Stimulated activated CD4-positive, alpha-beta T cell treated with anti-CD3 and anti-CD28 coated beads, TNF-alpha, amount 100 ng/mL, for 1 hour (primary cell): ENCODE results near the gene MEX3A.
"Not testable (repeated sequence)": the region's sequence is repeated elsewhere in the genome, so short reads cannot be mapped to it uniquely, and the experiment has no call there.

Source experiments
- DNase-seq, 3 donors: peaks; one replicate each; pipeline ENCODE4 v3.0.0-alpha.2; 2020; ENCODE audit warnings: low read depth in 3 of 3, low spot score in 1 of 3

The MEX3A gene

DNA sequence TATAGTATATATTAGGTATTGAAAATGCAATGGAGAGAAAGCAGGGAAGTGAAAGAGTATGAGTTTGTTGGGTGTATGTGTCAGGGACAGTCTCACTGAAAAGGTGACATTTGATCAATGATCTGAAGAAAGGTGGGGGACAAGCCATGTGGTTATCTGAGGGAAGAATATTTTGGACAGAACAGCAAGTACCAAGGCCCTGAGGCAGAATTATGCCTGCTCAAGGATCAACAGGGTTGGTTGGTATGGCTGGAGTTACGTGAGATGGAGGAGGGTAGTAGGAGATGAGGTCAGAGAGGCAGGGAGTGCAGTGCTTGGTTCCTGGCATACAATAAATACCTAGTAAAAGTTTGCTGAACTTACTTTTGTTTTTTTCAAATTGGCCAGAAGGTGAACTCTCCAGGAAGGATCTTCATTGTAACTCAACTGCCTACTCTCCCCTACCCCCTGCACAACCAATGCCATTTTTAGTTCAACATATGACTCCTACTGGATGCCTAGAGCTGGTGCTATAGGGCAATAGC is 25.9 kb downstream of the MEX3A start:
- no peak for DNase-seq

DNA sequence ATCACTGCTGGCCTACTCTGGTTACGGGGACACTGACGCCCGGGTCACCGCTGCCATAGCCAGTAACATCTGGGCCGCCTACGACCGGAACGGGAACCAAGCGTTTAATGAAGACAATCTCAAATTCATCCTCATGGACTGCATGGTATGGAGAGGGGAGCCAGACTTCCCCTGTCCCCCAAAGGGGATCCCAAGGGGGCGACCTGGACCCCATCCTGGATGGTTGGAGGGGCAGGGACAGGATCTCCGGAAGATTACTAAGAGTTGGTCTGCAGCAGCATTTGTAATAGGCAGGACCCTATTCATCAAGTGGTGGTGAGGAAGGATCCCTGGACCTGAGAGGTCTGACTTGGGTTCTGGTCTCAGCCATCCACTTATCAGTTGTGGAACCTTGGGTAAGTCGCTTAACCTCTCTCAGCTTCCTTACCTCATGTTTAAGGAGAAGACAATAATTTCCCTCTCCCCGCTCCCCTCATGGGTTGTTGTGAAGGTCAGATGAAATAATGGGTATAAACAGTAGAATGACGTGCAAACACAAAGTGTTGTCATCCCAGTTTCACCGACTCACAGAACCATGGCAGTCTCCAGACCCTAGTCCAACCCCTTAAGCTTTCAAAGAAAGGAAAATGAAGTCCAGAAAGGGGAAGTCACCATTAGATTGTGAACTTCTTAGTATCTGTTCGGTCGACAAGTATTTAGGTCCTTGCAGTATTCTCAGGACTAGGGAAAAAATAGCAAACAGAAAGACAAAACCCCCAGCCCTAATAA is 26.8 kb downstream of the MEX3A start:
- DNase-seq: no peak

- peak; percentile 81 to 94 (median 87) for DNase-seq
Observed at GRCh38 chr1:156054500-156055280, 27.6 kb downstream of the MEX3A start, which contains the start of gene LAMTOR2. Gene LAMTOR2 (plus strand): TSS chr1:156054782. CDS start chr1:156054890, 108 bp downstream.

DNA sequence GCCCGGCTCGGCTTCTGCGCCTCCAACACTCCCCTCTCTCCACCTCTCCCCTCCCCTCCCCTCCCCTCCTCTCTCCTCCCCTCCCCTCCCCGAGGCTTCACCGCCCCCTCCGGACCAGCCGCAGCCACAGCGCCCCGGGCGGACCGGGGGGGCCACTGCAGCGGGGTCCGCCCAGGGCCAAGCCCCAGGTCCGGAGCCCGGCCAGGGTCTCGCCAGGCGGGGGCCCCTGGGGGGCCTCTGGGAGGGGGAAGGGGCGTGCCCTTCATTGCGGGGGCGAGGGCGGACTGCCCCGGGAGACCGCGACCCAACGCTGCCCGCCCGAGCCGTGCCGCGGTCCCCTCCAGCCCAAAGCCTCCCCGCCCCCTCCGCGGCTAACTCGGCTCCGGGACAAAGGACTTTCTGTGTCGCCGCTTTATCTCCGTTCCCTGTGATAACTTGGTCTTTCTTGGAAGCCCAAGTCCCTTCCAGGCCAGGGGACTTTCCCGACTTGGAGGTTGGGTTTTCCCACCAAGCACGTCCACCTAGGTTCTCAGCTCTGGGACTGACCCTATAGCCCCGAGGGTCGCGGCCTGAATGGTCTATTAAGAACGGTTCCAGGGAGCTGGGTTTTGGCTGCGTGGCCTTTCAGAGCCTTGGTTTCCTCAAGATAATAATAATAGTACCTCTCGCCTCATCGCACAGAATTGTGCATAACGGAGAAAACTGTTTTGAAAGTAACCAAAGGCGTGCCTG is 28.3 kb downstream of the MEX3A start, which contains the start of gene UBQLN4:
Gene UBQLN4, minus strand, starts transcription at position 31 of the 732 bp plus-strand sequence. CDS start 97 bp downstream, outside the sequence.
- DNase-seq: peak; percentile 68 to 75 (median 70)

- peak in 2 of 3 donors; percentile 37 to 58 for DNase-seq
Observed at GRCh38 chr1:156052862-156053767, 29.1 kb downstream of the MEX3A start.

- no peak for DNase-seq
Observed at GRCh38 chr1:156051011-156051725, 31.1 kb downstream of the MEX3A start.

DNA sequence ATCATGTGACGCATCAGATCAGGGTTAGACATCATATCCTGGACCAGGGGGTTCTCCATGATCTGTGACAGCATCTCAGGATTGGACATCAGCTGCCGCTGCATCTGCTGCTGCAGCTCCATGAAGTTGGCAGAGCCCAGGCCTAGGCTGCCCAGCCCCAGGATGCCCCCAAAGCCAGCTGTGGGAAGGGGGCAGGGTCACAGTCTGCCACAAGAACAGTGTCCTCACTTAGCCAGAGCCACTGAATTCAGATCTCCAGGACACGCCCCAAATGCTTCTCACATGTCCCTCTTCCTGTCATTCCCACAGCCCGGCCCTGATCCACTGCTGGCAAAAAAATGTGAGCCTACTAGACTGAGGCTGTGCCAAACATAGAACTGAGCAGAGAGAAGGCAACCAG is 31.9 kb downstream of the MEX3A start:
- DNase-seq: no peak

DNA sequence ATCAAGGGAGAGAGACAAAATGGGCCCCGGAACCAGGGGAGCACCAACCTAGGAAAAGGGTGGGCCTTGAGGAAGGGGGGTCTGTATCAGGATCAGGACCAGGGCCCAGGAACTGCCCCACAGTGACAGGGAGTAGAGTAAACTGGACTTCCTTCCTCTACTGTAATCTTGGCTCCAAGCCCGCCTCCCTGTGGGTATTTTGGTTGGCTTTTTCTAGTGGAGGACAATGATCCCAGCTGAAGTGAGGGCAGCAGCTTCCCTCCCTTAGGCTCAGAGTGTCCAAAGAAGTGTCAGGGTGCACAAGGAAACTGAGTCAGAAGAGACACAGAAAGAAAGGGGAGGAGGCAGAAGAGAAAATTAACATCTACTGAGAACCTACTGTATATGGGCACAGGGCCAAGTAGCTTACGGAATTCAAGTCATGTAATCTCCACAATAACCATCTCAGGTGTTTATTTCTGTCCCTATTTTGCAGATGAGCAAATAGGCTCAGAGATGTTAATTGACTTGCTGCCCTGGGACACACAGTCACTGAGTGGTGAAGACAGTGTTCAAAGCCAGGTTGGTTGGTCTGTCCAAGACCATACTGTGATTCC is 33.5 kb downstream of the MEX3A start:
- DNase-seq: no peak

- DNase-seq: no peak
Observed at GRCh38 chr1:156045076-156045475, 37.2 kb downstream of the MEX3A start.

GRCh38 chr1:156042828-156043227 is 39.4 kb downstream of the MEX3A start:
- no peak for DNase-seq

GRCh38 chr1:156034991-156035390 is 47.3 kb downstream of the MEX3A start:
- DNase-seq: not testable (repeated sequence)

GRCh38 chr1:156033011-156033410 is 49.3 kb downstream of the MEX3A start:
- DNase-seq: no peak

DNA sequence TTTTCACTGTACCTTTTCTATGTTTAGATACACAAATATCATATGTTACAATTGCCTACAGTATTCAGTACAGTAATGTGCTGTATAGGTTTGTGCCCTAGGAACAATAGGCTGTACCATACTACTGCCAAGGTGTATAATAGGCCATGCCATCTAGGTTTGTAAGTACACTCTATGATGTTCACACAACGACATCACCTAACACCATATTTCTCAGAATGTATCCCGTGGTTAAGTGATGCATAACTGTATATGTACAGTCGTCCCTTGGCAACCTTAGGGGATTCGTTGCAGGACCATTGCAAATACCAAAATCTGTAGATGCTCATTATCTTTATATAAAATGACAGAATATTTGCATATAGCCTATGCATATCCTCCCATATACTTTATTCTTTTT is 55.7 kb downstream of the MEX3A start:
- DNase-seq: no peak

DNA sequence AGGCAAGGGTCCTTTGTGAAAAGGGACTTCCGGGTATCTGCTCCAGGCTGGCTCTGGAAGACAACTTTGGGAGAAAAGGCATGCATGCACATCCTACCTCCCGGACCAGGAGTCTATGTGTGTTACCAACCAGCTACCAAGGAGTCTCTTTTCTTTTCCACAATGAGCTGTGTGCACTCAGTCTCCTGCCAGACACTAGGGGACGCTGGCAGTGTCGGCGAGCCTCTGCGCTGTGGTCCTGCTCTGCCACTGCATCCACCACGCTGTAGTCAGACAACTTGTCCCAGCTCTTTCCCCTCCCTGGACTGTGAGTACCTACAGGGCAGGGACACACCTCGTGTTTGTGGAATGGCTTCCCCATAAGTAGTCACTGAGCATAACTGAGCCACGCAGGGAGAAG is 56.4 kb downstream of the MEX3A start:
- DNase-seq: peak in 1 of 3 donors; percentile 2

DNA sequence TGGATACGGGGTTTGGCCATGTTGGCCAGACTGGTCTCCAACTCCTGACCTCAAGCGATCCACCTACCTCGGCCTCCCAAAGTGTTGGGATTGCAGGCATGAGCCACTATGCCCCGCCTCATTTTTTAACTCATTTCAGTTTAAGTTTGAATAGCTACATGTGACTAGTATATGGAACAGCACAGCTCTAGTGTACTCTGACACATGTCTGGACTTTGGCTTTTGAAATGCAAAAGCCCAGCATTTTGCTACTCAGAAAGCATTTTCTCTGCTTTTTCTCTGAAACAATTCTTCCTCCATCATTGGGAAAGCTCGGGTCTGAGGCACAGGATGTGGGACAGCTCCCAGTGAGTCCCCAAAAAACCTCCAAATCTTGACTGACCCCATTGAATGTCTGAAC is 57.5 kb downstream of the MEX3A start:
- DNase-seq: no peak
